Measurements from ENCODE around the gene CIAO1.

GRCh38 chr2:96231316-96231715, 34.7 kb upstream of the CIAO1 start:
- TF ChIP-seq CTCF (IDR thresholded peaks at IDR 0.05; ENCODE audit: insufficient read depth, low read length, poor library complexity, severe bottlenecking) (no peak), EZH2phosphoT487 (conservative IDR thresholded peaks at IDR 0.05; ENCODE audit: low read length) (no peak)
